Pancreas (tissue), 10 donors: ENCODE measurements around the gene TMEM165. TPM values are rescaled to one million over a fixed set of nuclear protein-coding genes. Genes with fewer than 3 reads are reported as not detected.

ENCODE experiments used
- ATAC-seq, 4 donors: fragments of 200-7000 bp; cut with Tn5 transposase; one replicate each; pipeline versions ENCODE4 v1.8.0 to v1.9.1; 2020; ENCODE audit warnings: mild to moderate bottlenecking in 4 of 4, moderate library complexity in 4 of 4
- DNase-seq, 6 donors: peaks; one replicate each; pipeline ENCODE4 v3.0.0-alpha.2; 2020
- FAIRE-seq: peaks from 2 replicates; lab custom pipeline; 2012; peaks lifted over from hg19 to GRCh38; lab: Jason Lieb, UNC
- H3K27ac ChIP-seq, 4 donors: fragments of 200-600 bp; sonication (generic); 1 replicate in 3 of 4; 2 replicates in 1 of 4; pipeline versions ENCODE4 v1.5.0 to v1.8.0; 2020
- H3K27me3 ChIP-seq, 4 donors: fragments of 200-600 bp; one replicate each; pipeline ENCODE4 v1.8.0; 2021
- H3K36me3 ChIP-seq, 3 donors: fragments of 200-600 bp; sonication (generic) in 1 of 3; one replicate each; pipeline versions ENCODE4 v1.5.0 to v1.8.0; 2020 to 2021
- H3K4me1 ChIP-seq, 3 donors: fragments of 200-600 bp; one replicate each; pipeline ENCODE4 v1.8.0; 2021
- H3K4me3 ChIP-seq, 4 donors: fragments of 200-600 bp; sonication (generic) in 2 of 4; one replicate each; pipeline versions ENCODE4 v1.5.0 to v1.8.0; 2020 to 2021
- H3K9me3 ChIP-seq, 4 donors: fragments of 200-600 bp; one replicate each; pipeline ENCODE4 v1.8.0; 2021
- WGBS, 2 donors: extraction: QIAGEN DNeasy Blood & Tissue Kit; methylation state at CpG; one replicate each; pipeline ENCODE4 v1.1.7; 2013; 5-methylcytosine and 5-hydroxymethylcytosine counted together
- intact Hi-C, 3 donors: fragments of 100-400 bp; cut with DNase I; formaldehyde crosslinking; loops; one replicate each; pipeline versions ENCODE4 v1.11.1 to v1.14.2; 2022
- polyA plus RNA-seq, 2 donors: library from polyadenylated mRNA; stranded (reverse); fragments of 200-250 nt; gene quantifications; one replicate each; pipeline ENCODE4 v1.2.3, GENCODE V29; 2013
- total RNA-seq, 6 donors: library from RNA; stranded (reverse); fragmentation: NEBNext Ultra II Directional in 4 of 6; extraction: Animal tissue kit (Norgen Biotek cat#: 25700) in 4 of 6; gene quantifications; one replicate each; pipeline versions ENCODE4 v1.2.1 to v1.2.4, GENCODE V29; 2021 to 2023
- TF ChIP-seq, protein P1 (sequence below), 4 donors: fragments of 200-600 bp; sonication (generic) in 3 of 4; IDR thresholded peaks; one replicate each; pipeline versions ENCODE4 v1.5.0 to v1.8.0; 2021; ENCODE audit warnings: antibody characterized with exemption in 4 of 4
- donor health status: healthy with polysubstance abuse.
- donor health status: DM: no; HTN: no; CAD: no; lungs with moderate emphysema.
- donor health status: DM: no; HTN: no; CAD: no.
- donor health status: control.
- donor health status: control.
- donor health status: Bipolar disorder and iron deficiency.
- donor health status: DM: yes; HTN: yes; CAD: no.
- donor health status: DM: no; HTN: no; CAD: no.
- donor health status: DM: no; HTN: no; CAD: no.
- donor health status: DM: yes; HTN: yes; CAD: no.

TMEM165 gene
- total and polyA plus RNA-seq, 8 donors: 24.3 to 61.6 (median 42.7) TPM

DNA sequence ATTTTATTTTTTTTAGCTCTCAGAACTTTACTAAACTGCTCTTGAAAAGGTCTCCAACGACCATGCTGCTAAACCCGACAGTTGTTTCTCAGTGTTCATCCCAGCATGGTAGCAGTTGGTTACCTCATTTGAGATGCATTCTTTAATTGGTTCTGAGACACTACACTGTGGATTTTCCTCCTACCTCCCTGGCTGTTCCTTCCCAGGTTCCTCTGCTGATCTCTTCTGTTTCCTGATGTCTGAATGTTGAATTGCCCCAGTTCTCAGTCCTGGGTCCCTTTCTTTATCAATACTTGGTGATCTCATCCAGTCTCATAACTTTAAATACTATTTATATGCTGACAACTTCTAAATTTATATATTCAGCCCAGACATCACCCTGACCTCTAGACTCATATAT, 19.1 kb upstream of the TMEM165 start:
- ATAC-seq (no peak), DNase-seq (no peak), FAIRE-seq (no peak)
- H3K9me3 ChIP-seq: no peaks in the 10 kb centered on the region
- TF ChIP-seq, protein P1, sequence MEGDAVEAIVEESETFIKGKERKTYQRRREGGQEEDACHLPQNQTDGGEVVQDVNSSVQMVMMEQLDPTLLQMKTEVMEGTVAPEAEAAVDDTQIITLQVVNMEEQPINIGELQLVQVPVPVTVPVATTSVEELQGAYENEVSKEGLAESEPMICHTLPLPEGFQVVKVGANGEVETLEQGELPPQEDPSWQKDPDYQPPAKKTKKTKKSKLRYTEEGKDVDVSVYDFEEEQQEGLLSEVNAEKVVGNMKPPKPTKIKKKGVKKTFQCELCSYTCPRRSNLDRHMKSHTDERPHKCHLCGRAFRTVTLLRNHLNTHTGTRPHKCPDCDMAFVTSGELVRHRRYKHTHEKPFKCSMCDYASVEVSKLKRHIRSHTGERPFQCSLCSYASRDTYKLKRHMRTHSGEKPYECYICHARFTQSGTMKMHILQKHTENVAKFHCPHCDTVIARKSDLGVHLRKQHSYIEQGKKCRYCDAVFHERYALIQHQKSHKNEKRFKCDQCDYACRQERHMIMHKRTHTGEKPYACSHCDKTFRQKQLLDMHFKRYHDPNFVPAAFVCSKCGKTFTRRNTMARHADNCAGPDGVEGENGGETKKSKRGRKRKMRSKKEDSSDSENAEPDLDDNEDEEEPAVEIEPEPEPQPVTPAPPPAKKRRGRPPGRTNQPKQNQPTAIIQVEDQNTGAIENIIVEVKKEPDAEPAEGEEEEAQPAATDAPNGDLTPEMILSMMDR (IDR thresholded peaks at IDR 0.05): no peak
- H3K4me3 ChIP-seq: no peak overlapping the region
- WGBS, 2 donors: 79 to 85% methylated on average over 2 of the region's 2 CpGs
- intact Hi-C loops: no loop called here
- no peaks in the 10 kb centered on the region for H3K36me3 ChIP-seq
- H3K4me1 ChIP-seq: peaks cover 0 to 3% (median 0%) of the 10 kb centered on the region in 3 donors
- no peak overlapping the region for H3K27ac ChIP-seq
- H3K27me3 ChIP-seq: no peaks in the 10 kb centered on the region

DNA sequence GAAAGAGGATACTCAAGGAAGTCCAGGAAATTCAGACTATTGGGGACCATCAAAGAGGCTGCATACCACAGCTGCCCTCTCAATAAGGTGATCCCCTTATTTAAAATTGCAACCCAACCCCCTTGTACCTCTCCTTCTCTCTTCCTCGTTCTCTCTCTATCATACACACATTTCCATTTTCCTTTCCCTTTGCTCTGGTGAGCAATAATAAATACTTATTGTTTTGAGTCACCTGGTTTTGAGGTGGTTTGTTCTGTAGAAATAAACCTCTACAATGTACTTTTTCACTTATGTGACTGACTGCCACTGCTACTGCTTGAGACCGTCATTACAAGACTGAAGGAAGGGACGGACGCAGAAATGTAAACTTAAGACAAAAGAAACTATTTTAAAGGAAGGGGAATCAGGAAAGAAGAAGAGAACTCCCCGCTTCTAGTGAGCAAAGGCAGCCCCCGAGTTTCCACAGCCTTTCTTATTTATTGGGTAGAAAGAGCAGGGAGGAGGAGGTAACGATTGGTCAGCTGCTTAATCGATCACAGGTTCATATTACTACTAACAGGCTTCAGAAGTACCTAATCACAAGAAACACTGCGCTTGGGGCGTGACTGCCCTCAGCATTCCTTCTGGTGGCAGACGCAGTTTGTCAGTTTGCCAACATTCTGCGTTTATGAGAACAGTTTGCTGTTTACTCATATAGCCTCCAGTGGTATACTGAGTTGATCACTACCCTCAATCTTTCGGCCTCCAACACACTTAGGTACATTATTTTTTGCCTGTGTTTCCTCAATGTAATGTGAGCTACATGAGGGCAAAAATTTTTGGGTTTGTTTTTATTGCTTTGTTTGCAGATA, 16.9 kb upstream of the TMEM165 start:
- no peak for FAIRE-seq
- intact Hi-C loops: no loop called here
- ATAC-seq: peak; percentile 24 to 68 (median 50)

DNA sequence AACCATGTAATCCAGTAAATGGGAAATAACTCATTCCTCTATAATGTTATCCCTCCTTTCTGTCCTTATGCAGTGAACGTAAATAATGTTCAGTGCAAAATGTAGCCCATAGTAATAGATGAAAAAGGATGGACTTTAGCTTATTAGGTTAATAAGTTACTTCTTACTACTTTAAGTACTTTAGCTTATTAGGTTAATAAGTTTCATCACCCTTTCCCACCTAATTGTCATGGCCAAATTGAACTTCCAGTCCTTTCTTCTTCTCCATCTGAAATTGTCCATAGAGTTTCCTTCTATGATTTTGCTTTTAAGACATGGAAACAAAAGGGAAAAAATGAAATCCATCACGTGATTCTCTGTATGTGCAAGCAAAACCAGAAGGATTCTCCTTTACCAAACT, 15.2 kb upstream of the TMEM165 start:
- Histone ChIP-seq H3K27me3 (no peaks in the 10 kb centered on the region), H3K36me3 (no peaks in the 10 kb centered on the region), H3K9me3 (no peaks in the 10 kb centered on the region), H3K4me1 (peaks cover 7 to 8% (median 7%) of the 10 kb centered on the region in 3 donors), H3K27ac (no peak overlapping the region), H3K4me3 (no peak overlapping the region)
- DNase-seq (no peak), FAIRE-seq (no peak), ATAC-seq (no peak)
- WGBS, 2 donors: 83 to 91% methylated on average over 2 of the region's 2 CpGs
- TF ChIP-seq, protein P1 (IDR thresholded peaks at IDR 0.05): no peak
- intact Hi-C loops: no loop called here

More for the DNA sequence above, 16.9 kb upstream of the TMEM165 start:
- H3K4me3 ChIP-seq: peak overlapping the region in 1 of 4 donors; percentile 26
- no peaks in the 10 kb centered on the region for H3K27me3 ChIP-seq
- H3K9me3 ChIP-seq: no peaks in the 10 kb centered on the region
- peaks cover 0 to 3% (median 0%) of the 10 kb centered on the region in 3 donors for H3K4me1 ChIP-seq
- DNase-seq: peak in 4 of 6 donors; percentile 40 to 54 (median 44)
- no peaks in the 10 kb centered on the region for H3K36me3 ChIP-seq
- 32 to 37% methylated on average over 13 of the region's 13 CpGs for WGBS, 2 donors
- H3K27ac ChIP-seq: no peak overlapping the region
- TF ChIP-seq, protein P1 (IDR thresholded peaks at IDR 0.05): no peak

DNA sequence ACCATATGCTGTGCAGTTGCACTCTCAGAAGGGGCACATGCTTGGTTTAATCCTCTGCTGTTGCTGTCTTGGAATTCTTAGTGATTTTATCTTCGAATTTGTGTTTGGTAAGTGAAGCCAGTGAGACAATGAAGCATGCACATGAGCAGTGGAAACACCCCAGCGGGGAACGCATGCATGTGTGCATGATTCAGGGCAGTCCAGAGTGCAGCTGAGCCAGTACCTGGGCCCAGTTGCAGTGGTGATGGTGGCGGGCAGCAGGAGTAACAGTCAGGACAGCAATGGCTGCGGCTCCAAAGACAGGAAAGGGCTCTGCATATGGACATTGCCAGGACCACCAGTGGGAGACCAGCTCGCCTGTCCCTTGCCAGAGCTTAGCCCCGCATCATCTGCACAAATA, 14.3 kb upstream of the TMEM165 start:
- FAIRE-seq (no peak), DNase-seq (no peak), ATAC-seq (no peak)
- Histone ChIP-seq H3K27me3 (no peaks in the 10 kb centered on the region), H3K9me3 (no peaks in the 10 kb centered on the region), H3K27ac (no peak overlapping the region), H3K4me3 (no peak overlapping the region), H3K4me1 (peaks cover 10 to 15% (median 13%) of the 10 kb centered on the region in 3 donors), H3K36me3 (no peaks in the 10 kb centered on the region)
- intact Hi-C loops: no loop called here
- TF ChIP-seq, protein P1 (IDR thresholded peaks at IDR 0.05): no peak
- WGBS, 2 donors: 91 to 92% methylated on average over 7 of the region's 7 CpGs
